Breast epithelium (tissue), 4 donors: ENCODE data around the gene TSPYL2. TPM values are rescaled to one million over a fixed set of nuclear protein-coding genes. Genes with fewer than 3 reads are reported as not detected.

Source experiments
- DNase-seq, 2 donors: peaks; one replicate each; pipeline ENCODE4 v3.0.0-alpha.2; 2019; ENCODE audit warnings: low spot score in 2 of 2
- H3K27ac ChIP-seq, 2 donors: fragments of 200-600 bp; sonication (generic) in 1 of 2; one replicate each; pipeline ENCODE4 v1.5.1; 2016 to 2019; ENCODE audit warnings: mild to moderate bottlenecking in 1 of 2
- H3K27me3 ChIP-seq, 2 donors: fragments of 200-600 bp; sonication (generic) in 1 of 2; one replicate each; pipeline versions ENCODE4 v1.5.1 to v1.6.0; 2017 to 2019; ENCODE audit warnings: control low read depth in 1 of 2, mild to moderate bottlenecking in 1 of 2
- H3K36me3 ChIP-seq: fragments of 200-600 bp; one replicate; pipeline ENCODE4 v1.5.1; 2019
- H3K4me1 ChIP-seq, 2 donors: fragments of 200-600 bp; sonication (generic); one replicate each; pipeline ENCODE4 v1.5.1; 2016 to 2019; ENCODE audit warnings: control low read depth in 1 of 2
- H3K4me3 ChIP-seq, 3 donors: fragments of 200-600 bp; sonication (generic); 1 replicate in 2 of 3; 2 replicates in 1 of 3; pipeline ENCODE4 v1.5.1; 2016 to 2019; ENCODE audit warnings: mild to moderate bottlenecking in 3 of 3, moderate library complexity in 2 of 3
- H3K9me3 ChIP-seq, 2 donors: fragments of 200-600 bp; sonication (generic) in 1 of 2; one replicate each; pipeline ENCODE4 v1.5.1; 2016 to 2019; ENCODE audit warnings: control low read depth in 1 of 2
- POLR2A ChIP-seq: fragments of 450-650 bp; IDR thresholded peaks from one replicate; pipeline ENCODE4 v1.6.1; 2016; ENCODE audit warnings: antibody characterized with exemption, mild to moderate bottlenecking, moderate library complexity
- POLR2AphosphoS5 ChIP-seq, 3 donors: sonication (generic); formaldehyde crosslinking; IDR thresholded peaks; one replicate each; pipeline ENCODE4 v1.6.1; 2017; ENCODE audit warnings: antibody characterized with exemption in 3 of 3
- intact Hi-C: fragments of 100-400 bp; cut with DNase I; formaldehyde crosslinking; loops from one replicate; pipeline ENCODE4 v1.15.1; 2023; ENCODE audit warnings: low total_unique reads
- total RNA-seq, 3 donors: library from RNA; depleted of rRNA; stranded (reverse); fragments of >200 nt; gene quantifications; one replicate each; pipeline ENCODE4 v1.1.0, GENCODE V29; 2016
- TF ChIP-seq, protein P1 (sequence below), 3 donors: fragments of 450-650 bp; IDR thresholded peaks; one replicate each; pipeline ENCODE4 v1.5.1; 2016 to 2017; ENCODE audit warnings: antibody characterized with exemption in 3 of 3, mild to moderate bottlenecking in 3 of 3, moderate library complexity in 3 of 3

The TSPYL2 gene
- total RNA-seq, 3 donors from 2014 or later: 63.4 to 82.7 (median 76.4) TPM

DNA sequence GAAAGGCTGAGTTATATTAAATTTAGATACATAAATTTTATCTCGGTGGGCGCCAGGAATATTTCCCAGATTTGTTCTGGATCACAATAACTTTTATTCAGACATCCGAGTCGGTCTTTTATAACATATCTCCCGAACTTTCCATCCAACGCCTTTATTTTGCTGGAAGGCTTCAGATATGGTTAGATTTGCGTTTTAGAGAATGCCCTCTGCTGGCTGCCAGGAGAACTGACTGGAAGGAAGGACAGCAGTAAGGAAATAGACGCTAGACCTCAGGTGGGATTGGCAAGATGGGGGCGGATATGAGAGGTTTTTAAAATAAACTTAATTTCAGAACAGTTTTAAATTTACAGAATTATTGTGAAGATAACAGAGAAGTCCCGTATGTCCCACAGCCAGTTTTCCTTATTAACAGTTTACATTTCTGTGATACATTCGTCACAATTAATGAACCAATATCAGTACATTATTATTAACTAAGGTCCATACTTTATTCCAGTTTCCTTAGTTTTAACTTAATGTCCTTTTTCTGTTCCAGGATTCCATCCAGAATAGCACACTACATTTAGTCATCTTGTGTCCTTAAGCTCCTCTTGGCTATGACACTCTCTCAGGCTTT, 7.2 kb downstream of the TSPYL2 start:
- Histone ChIP-seq H3K27me3 (peaks cover 0 to 38% of the 10 kb centered on the region in 2 donors), H3K4me1 (no peaks in the 10 kb centered on the region), H3K9me3 (no peaks in the 10 kb centered on the region), H3K36me3 (no peaks in the 10 kb centered on the region), H3K4me3 (peak overlapping the region; percentile 33 to 61 (median 46)), H3K27ac (peak overlapping the region; percentile 85 to 91)
- intact Hi-C loops: no loop called here
- TF ChIP-seq POLR2AphosphoS5 (IDR thresholded peaks at IDR 0.05) (no peak), POLR2A (no peak)
- TF ChIP-seq, protein P1, sequence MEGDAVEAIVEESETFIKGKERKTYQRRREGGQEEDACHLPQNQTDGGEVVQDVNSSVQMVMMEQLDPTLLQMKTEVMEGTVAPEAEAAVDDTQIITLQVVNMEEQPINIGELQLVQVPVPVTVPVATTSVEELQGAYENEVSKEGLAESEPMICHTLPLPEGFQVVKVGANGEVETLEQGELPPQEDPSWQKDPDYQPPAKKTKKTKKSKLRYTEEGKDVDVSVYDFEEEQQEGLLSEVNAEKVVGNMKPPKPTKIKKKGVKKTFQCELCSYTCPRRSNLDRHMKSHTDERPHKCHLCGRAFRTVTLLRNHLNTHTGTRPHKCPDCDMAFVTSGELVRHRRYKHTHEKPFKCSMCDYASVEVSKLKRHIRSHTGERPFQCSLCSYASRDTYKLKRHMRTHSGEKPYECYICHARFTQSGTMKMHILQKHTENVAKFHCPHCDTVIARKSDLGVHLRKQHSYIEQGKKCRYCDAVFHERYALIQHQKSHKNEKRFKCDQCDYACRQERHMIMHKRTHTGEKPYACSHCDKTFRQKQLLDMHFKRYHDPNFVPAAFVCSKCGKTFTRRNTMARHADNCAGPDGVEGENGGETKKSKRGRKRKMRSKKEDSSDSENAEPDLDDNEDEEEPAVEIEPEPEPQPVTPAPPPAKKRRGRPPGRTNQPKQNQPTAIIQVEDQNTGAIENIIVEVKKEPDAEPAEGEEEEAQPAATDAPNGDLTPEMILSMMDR (IDR thresholded peaks at IDR 0.05): peak; percentile 48 to 73 (median 58)
- DNase-seq: no peak

DNA sequence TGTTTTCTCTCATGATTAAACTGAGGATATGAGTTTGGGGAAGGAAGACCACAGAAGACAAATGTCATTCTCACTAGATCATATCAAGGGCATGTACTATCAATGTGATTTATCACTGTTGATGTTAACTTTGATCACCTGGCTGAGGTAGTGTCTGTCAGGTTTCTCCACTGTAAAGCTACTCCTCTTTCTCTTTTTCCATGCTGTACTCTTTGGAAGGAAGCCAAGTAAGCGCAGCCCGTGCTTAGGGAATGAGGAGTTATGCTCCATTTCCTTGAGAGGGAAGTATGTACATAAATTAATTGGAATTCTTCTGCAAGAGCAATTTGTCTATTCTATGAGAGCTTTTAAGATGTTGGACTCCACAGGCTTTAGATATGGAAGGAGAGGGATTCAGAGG, 7.8 kb downstream of the TSPYL2 start:
- H3K27me3 ChIP-seq: peaks cover 0 to 41% of the 10 kb centered on the region in 2 donors
- no peaks in the 10 kb centered on the region for H3K4me1 ChIP-seq
- TF ChIP-seq POLR2AphosphoS5 (IDR thresholded peaks at IDR 0.05): no peak
- TF ChIP-seq, protein P1 (IDR thresholded peaks at IDR 0.05): no peak
- no peak for TF ChIP-seq POLR2A
- no peaks in the 10 kb centered on the region for H3K36me3 ChIP-seq
- H3K9me3 ChIP-seq: no peaks in the 10 kb centered on the region
- no peak for DNase-seq
- no peak overlapping the region for H3K27ac ChIP-seq
- intact Hi-C loops: no loop called here
- H3K4me3 ChIP-seq: no peak overlapping the region

DNA sequence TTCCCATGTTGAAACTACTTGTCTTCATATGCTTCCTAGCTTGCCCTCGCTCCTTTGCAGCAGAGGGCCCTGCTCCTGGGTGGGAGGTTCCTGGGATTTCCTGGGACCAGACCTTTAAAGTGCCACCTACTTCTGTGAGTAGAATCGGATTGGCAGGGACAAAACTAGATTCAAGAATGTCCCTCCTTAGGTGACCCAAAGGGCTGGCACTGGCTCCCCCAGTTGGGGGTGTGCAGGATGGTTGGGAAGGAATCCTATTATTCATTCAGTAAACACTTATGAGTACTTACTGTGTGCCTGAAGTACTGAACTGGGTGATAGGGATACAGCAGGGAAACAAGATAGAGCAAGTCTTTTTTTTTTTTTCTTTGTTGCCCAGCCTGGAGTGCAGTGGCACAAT, 9.2 kb downstream of the TSPYL2 start:
- peaks cover 0 to 38% of the 10 kb centered on the region in 2 donors for H3K27me3 ChIP-seq
- intact Hi-C loops: no loop called here
- no peak for DNase-seq
- TF ChIP-seq, protein P1 (IDR thresholded peaks at IDR 0.05): no peak
- TF ChIP-seq POLR2AphosphoS5 (IDR thresholded peaks at IDR 0.05): no peak
- no peak for TF ChIP-seq POLR2A
- no peaks in the 10 kb centered on the region for H3K9me3 ChIP-seq
- H3K4me1 ChIP-seq: no peaks in the 10 kb centered on the region
- no peak overlapping the region for H3K27ac ChIP-seq
- H3K36me3 ChIP-seq: no peaks in the 10 kb centered on the region
- no peak overlapping the region for H3K4me3 ChIP-seq

DNA sequence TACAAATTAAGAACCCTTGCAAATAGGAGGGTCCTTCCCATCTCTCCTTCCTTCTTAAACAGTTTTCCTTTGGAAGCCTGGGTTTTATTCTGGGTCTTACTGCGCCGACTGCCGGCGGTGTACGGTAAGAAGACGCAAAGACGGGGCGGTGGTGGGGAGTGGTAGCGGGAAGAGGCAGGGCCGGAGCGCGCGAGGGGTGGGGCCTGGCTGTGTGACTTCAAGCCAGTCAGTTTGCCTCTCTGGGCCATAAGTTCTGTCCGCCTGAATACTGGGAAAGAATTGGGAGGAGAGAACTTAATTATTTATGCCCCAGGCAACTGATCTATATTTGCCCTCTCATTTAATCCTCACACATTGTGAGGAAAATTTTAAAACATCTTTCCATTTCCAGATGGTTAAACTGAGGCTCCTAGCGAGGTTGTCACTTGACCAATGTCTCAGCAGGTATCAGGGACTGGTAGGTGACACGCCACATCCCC, 11.0 kb downstream of the TSPYL2 start:
- Histone ChIP-seq H3K9me3 (no peaks in the 10 kb centered on the region), H3K4me1 (no peaks in the 10 kb centered on the region), H3K4me3 (peak overlapping the region; percentile 57 to 78 (median 57)), H3K27ac (peak overlapping the region; percentile 69 to 75), H3K27me3 (peaks cover 0 to 31% of the 10 kb centered on the region in 2 donors), H3K36me3 (no peaks in the 10 kb centered on the region)
- no peak for TF ChIP-seq POLR2A
- TF ChIP-seq, protein P1 (IDR thresholded peaks at IDR 0.05): peak in 2 of 3 donors; percentile 41 to 55
- intact Hi-C loops: no loop called here
- DNase-seq: peak; percentile 72 to 75

DNA sequence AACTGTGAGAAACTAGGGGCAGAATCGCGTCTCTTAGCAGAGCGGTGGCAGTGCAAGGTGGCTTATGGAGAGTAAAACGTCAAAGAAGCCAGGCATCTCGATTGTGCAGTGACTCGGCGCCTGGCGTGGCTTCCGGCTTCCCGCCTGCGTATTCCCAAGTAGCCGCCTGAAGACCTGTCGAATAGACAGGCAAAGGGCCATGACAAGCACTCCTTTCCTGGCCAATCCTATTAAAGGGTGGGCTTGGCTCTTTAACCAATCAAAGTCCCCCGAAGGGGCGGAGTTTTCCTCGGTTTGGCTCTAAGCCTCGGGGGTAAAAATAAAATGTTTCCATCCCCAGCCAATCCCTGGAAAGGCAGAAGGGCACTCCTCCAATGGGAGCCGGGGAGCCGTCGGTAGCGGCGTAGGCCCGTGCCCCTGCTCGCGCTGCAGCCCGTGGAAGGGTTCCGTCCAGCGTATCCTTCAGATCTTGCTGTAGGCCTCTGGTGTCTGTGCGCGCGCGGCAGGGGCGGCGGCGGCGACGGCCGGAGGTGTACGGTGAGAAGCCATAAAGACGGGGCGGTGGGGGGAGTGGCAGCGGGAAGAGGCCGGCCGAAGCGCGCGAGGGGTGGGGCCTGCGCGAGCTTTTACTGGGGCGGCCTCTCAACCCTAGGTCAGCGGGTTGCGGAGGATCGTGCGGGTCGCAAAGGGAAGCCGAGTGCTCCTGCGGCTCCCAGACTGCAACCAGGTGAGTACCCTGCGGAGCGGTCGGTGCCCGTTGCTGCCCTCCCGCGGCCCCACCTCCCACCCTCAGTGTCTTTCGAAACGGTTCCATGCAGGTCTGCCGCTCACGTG, 11.8 kb downstream of the TSPYL2 start, which contains the start of gene KANTR:
TSS of gene KANTR (plus strand) at position 395 of the 834 bp plus-strand sequence. CDS start 30,131 bp downstream, outside the sequence.
- peaks cover 0 to 24% of the 10 kb centered on the region in 2 donors for H3K27me3 ChIP-seq
- intact Hi-C loops: no loop called here
- peak; percentile 77 to 88 for DNase-seq
- TF ChIP-seq, protein P1 (IDR thresholded peaks at IDR 0.05): no peak
- peak in 2 of 3 donors; percentile 5 to 34 for TF ChIP-seq POLR2AphosphoS5 (IDR thresholded peaks at IDR 0.05)
- peak within 1 kb of the TSS; percentile 69 to 81 for H3K27ac ChIP-seq
- H3K4me1 ChIP-seq: no peaks in the 10 kb centered on the region
- no peaks in the 10 kb centered on the region for H3K36me3 ChIP-seq
- no peaks in the 10 kb centered on the region for H3K9me3 ChIP-seq
- peak within 1 kb of the TSS; percentile 57 to 78 (median 57) for H3K4me3 ChIP-seq
